ENCODE results near the gene EDAR. TPM values are rescaled to one million over a fixed set of nuclear protein-coding genes. Genes with fewer than 3 reads are reported as not detected.

Gene EDAR
- total RNA-seq (ENCODE audit: unreplicated experiment): not detected
- long read RNA-seq: 0 reads

- Mint-ChIP-seq H3K27ac (ENCODE audit: unreplicated experiment) (no peak within 1 kb of the TSS), H3K36me3 (ENCODE audit: unreplicated experiment) (no peaks in the 10 kb centered on the region), H3K4me3 (ENCODE audit: unreplicated experiment) (no peak within 1 kb of the TSS), H3K9me3 (ENCODE audit: unreplicated experiment) (no peaks in the 10 kb centered on the region), H3K4me1 (ENCODE audit: low read depth, unreplicated experiment) (peaks cover 2% of the 10 kb centered on the region), H3K27me3 (ENCODE audit: unreplicated experiment) (peaks cover 7% of the 10 kb centered on the region)
- DNase-seq: peak; percentile 34
- no peak for TF ChIP-seq CTCF (IDR thresholded peaks at IDR 0.05; ENCODE audit: partially characterized antibody, unreplicated experiment)
These were observed at the start of gene EDAR for GRCh38 chr2:108988796-108989713. TSS of gene EDAR (minus strand) at chr2:108989220. CDS start at chr2:108931014, 58,206 bp downstream.

GRCh38 chr2:109033171-109033570 is 44.2 kb upstream of the EDAR start:
- Mint-ChIP-seq H3K9me3 (ENCODE audit: unreplicated experiment) (peaks cover 7% of the 10 kb centered on the region), H3K27me3 (ENCODE audit: unreplicated experiment) (peaks cover 6% of the 10 kb centered on the region), H3K27ac (ENCODE audit: unreplicated experiment) (peak overlapping the region; percentile 17), H3K4me3 (ENCODE audit: unreplicated experiment) (no peak overlapping the region), H3K4me1 (ENCODE audit: low read depth, unreplicated experiment) (peaks cover 3% of the 10 kb centered on the region), H3K36me3 (ENCODE audit: unreplicated experiment) (peaks cover 5% of the 10 kb centered on the region)
- no peak for DNase-seq
- no peak for TF ChIP-seq CTCF (IDR thresholded peaks at IDR 0.05; ENCODE audit: partially characterized antibody, unreplicated experiment)

GRCh38 chr2:109032229-109032820 is 43.3 kb upstream of the EDAR start:
- Mint-ChIP-seq H3K4me3 (ENCODE audit: unreplicated experiment) (peak overlapping the region; percentile 85), H3K9me3 (ENCODE audit: unreplicated experiment) (peaks cover 7% of the 10 kb centered on the region), H3K27me3 (ENCODE audit: unreplicated experiment) (peaks cover 6% of the 10 kb centered on the region), H3K27ac (ENCODE audit: unreplicated experiment) (no peak overlapping the region), H3K4me1 (ENCODE audit: low read depth, unreplicated experiment) (peaks cover 3% of the 10 kb centered on the region), H3K36me3 (ENCODE audit: unreplicated experiment) (peaks cover 5% of the 10 kb centered on the region)
- DNase-seq: no peak
- no peak for TF ChIP-seq CTCF (IDR thresholded peaks at IDR 0.05; ENCODE audit: partially characterized antibody, unreplicated experiment)

- DNase-seq: peak; percentile 58
- Mint-ChIP-seq H3K27ac (ENCODE audit: unreplicated experiment) (no peak overlapping the region), H3K4me1 (ENCODE audit: low read depth, unreplicated experiment) (peaks cover 3% of the 10 kb centered on the region), H3K36me3 (ENCODE audit: unreplicated experiment) (peaks cover 5% of the 10 kb centered on the region), H3K4me3 (ENCODE audit: unreplicated experiment) (peak overlapping the region; percentile 85), H3K27me3 (ENCODE audit: unreplicated experiment) (peaks cover 6% of the 10 kb centered on the region), H3K9me3 (ENCODE audit: unreplicated experiment) (peaks cover 7% of the 10 kb centered on the region)
- no peak for TF ChIP-seq CTCF (IDR thresholded peaks at IDR 0.05; ENCODE audit: partially characterized antibody, unreplicated experiment)
These were observed 42.6 kb upstream of the EDAR start for GRCh38 chr2:109031476-109032228.

All from glutamatergic neuron (in vitro differentiated cells).